H4 (cell line): ENCODE data around the gene DHRS7C. TPM values are rescaled to one million over a fixed set of nuclear protein-coding genes. Genes with fewer than 3 reads are reported as not detected.

Experiments
- DNase-seq: peaks from one replicate; pipeline ENCODE4 v3.0.0-alpha.2; 2015; ENCODE audit warnings: low spot score
- total RNA-seq: library from RNA; depleted of rRNA; stranded (reverse); fragments of >200 nt; shearing (Covaris generic); gene quantifications from 2 replicates; pipeline ENCODE4 v1.2.3, GENCODE V29; 2014; rRNA removed

DHRS7C gene
- not detected in 2 replicates for total RNA-seq

GRCh38 chr17:9790889-9791876 lies at the start of gene DHRS7C:
DHRS7C (minus strand) TSS chr17:9791592; CDS start chr17:9791284, 308 bp downstream.
- DNase-seq = no peak

- DNase-seq = peak; percentile 27
Observed at GRCh38 chr17:9839433-9839832, 48.0 kb upstream of the DHRS7C start.

GRCh38 chr17:9837551-9838471 lies 46.4 kb upstream of the DHRS7C start:
- peak; percentile 75 for DNase-seq

GRCh38 chr17:9833922-9834321 lies 42.5 kb upstream of the DHRS7C start:
- no peak for DNase-seq

- no peak for DNase-seq
Observed at GRCh38 chr17:9830711-9831110, 39.3 kb upstream of the DHRS7C start.

- no peak for DNase-seq
Observed at GRCh38 chr17:9829343-9829742, 38.0 kb upstream of the DHRS7C start.

- DNase-seq = no peak
Observed at GRCh38 chr17:9828296-9829295, 37.2 kb upstream of the DHRS7C start.

GRCh38 chr17:9825641-9826150 lies 34.3 kb upstream of the DHRS7C start, which contains the start of gene GLP2R:
GLP2R (plus strand) TSS chr17:9825924; CDS start chr17:9826064, 140 bp downstream.
- no peak for DNase-seq

- DNase-seq = no peak
Observed at GRCh38 chr17:9824797-9825338, 33.5 kb upstream of the DHRS7C start.

GRCh38 chr17:9824094-9824493 lies 32.7 kb upstream of the DHRS7C start:
- no peak for DNase-seq

- DNase-seq = no peak
Observed at GRCh38 chr17:9821921-9822320, 30.5 kb upstream of the DHRS7C start, which contains the start of gene GSG1L2. GSG1L2 (minus strand) TSS chr17:9822079; CDS start chr17:9822071, 8 bp downstream.

- no peak for DNase-seq
Observed at GRCh38 chr17:9820448-9820847, 29.1 kb upstream of the DHRS7C start.

GRCh38 chr17:9818760-9819159 lies 27.4 kb upstream of the DHRS7C start:
- DNase-seq = no peak

GRCh38 chr17:9817086-9817485 lies 25.7 kb upstream of the DHRS7C start:
- peak; percentile 40 for DNase-seq

- DNase-seq = no peak
Observed at GRCh38 chr17:9816472-9816871, 25.1 kb upstream of the DHRS7C start.

- no peak for DNase-seq
Observed at GRCh38 chr17:9814337-9814945, 23.0 kb upstream of the DHRS7C start.

GRCh38 chr17:9813166-9813565 lies 21.8 kb upstream of the DHRS7C start:
- DNase-seq = no peak

- no peak for DNase-seq
Observed at GRCh38 chr17:9811537-9811936, 20.1 kb upstream of the DHRS7C start.

- no peak for DNase-seq
Observed at GRCh38 chr17:9811086-9811485, 19.7 kb upstream of the DHRS7C start.
